NOMO-1 (cell line): ENCODE data around the gene INPP5A.
"Not testable (repeated sequence)": the region's sequence is repeated elsewhere in the genome, so short reads cannot be mapped to it uniquely, and the experiment has no call there.

Source experiments
- DNase-seq, 2 experiments: peaks; one replicate each; lab custom pipeline; 2025; ENCODE audit not compliant: unreplicated experiment in 2 of 2; lab: John Stamatoyannopoulos, UW

The INPP5A gene

DNA sequence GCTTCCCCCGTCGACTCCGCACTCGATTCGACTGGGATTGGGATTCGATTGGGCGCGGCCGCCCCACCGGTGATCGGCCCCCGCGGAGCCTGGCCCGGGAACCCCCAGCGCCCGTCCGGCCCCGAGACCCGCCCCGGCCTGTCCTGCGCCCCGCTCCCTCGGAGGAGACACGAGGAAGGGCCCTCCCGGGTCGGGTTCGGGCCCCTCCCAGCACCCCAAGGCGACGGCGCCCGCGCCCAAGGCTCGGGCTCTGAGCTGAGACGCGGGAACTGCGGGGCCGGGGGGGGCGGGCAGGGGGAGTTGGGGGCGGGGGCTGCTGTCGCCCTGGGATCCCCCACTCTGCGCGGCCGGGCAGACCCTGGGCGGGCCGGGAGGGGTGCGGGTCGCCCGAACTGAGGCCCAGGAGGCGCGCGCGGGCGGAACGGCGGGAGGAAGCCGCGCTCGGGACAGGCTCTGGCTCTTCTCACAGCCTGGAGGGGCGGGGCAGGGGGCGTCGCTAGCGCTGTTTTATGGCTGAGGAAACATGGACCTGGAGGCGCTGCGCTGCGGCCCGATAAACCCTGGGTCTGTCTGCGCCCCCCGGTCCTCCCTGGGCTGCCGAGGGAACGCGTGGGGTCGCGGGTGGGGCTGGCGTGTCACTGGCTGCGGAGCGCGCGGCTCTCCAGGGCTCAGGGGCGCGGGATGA lies 250.1 kb downstream of the INPP5A start:
- no peak for DNase-seq

DNA sequence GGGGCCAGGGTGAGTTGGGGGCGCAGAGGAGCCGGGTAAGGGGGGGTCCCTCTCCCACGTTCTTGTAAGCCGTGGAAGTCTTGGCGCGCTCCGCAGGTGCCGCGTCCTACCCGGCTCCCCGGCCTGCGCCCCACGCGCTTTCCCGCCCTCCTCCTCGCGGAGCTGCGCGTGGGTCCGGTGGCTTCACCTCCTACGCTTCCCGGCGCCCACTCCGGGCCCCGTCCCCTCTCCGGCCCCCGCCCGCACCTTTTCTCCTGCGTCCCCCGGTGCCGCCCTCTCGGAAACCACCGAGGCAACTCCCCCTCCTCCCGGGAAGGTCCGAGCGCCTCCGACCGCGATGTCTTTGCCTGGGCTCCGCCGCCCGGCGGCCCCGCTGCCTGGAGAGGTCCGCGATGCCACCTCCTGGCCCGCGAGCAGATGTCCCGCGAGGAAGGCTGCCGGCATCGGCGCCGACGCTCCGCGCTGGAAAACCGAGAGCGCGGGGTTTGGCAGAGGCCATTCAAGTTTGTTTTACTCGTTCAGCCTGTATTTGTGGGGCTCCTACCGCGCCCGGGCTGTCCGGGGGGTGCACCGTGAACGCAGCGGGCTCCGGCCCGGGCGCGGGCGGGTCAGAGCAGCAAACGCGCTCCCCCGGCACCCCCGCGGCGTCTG lies 250.7 kb downstream of the INPP5A start:
- no peak for DNase-seq

DNA sequence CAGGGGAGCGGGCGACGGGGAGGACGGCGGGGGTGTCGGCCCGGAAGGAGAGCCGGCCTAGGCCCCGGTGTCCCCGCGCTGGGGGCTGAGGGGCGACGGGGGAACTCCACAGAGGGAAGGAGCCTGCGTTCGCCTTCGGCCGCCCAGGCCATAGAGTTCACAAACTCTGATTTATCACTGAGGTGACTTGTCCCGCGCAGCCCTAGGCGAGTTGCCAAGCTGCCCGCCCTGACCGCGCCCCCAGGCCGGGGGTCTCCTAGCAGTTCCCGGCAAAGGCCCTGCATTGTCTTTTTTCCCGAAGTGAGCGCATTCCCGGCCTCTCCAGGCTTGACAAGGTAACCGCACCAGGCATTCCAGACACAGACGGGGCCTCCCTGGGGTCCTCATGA lies 251.2 kb downstream of the INPP5A start:
- DNase-seq, result no peak

DNA sequence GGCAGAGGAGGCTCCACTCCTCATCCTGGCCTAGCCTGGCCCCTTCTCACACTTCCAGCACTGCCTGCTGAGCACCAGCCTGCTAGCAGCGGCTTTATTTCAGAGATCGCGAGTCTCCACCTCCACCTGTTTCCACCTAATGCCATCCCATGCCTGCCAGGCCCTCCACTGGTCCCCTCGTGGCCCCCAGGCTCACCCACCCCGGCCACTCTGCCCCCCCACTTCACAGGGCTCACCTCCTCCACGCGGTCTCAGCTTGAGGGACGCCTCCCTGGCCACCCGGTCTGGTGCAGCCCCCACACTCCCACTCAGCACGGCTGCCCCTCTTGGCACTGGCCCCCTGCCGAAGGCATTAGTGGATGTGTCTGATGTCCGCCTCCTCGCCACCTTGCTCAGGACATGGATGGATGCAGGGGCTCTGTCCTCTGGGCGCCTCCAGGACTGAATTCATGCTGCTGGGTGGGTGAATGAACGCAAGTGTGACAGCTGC lies 252.1 kb downstream of the INPP5A start:
- DNase-seq, result no peak

DNA sequence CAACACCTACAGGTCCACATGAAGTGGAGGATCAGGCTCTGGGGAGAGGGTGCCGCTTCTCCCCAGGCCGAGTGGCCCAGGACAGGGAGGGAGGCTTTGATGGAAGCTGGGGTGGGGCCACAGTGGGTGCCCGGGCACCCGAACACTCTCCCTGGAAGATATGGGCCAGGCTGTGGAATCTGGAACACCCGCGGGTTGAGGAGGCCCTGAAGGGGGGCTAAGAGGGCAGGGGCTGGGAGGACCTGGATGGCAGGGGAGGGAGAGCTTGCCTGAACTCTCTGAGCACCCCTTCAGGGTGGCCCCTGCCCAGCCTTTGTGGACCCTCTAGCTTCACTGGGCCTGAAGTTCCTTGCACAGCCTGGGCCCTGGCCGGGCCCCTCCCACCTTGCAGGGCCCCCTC lies 252.9 kb downstream of the INPP5A start:
- DNase-seq, result no peak

DNA sequence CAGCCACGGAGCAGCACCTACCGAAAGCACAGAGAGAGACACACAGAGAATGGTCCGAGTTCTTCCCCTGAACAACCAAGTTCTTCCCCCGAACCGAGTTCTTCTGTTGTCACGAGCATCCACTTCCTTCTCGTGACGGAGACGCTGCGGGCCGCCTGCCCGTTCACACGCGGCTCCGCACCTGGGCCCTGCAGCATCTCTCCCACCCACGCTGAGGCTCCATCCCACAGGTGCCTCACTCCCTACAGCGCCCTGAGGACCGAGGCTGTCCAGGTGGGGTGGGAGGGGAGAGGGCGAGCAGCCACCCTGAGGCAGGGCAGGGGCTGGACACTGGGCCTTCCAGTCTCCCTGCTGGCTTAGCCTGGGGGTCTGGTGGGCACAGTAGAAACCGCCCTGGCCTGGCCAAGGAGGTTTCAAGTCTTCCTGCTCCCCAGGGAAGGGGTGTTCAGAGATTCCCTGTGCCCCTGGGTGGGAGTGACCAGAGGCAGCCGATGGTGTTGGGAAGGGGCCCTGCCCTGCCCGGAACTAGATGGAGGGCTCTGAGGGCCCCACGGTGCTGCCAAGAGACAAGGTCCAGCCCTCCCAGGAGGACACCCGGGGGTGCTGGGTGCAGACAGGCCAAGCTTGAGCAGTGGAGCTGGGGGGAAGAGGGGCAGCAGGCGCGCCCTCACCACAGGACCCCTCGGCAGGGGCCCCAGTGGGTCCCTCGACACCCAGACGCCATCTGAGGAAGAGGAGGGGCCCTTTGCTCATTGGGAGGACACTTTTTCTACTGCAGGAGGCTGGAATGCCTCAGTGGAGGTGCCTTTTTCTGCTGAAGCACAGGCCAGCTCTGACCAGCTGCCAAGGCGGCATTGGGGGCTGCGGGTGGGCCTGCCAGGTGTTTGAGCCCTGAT lies 253.6 kb downstream of the INPP5A start:
- DNase-seq, result no peak

DNA sequence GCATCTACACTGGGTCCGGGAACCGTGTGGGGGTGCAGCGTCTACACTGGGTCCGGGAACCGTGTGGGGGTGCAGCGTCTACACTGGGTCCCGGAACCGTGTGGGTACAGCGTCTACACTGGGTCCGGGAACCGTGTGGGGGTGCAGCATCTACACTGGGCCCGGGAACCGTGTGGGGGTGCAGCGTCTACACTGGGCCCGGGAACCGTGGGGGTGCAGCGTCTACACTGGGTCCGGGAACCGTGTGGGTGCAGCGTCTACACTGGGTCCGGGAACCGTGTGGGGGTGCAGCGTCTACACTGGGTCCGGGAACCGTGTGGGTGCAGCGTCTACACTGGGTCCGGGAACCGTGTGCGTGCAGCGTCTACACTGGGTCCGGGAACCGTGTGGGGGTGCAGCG lies 254.5 kb downstream of the INPP5A start:
- not testable (repeated sequence) for DNase-seq

DNA sequence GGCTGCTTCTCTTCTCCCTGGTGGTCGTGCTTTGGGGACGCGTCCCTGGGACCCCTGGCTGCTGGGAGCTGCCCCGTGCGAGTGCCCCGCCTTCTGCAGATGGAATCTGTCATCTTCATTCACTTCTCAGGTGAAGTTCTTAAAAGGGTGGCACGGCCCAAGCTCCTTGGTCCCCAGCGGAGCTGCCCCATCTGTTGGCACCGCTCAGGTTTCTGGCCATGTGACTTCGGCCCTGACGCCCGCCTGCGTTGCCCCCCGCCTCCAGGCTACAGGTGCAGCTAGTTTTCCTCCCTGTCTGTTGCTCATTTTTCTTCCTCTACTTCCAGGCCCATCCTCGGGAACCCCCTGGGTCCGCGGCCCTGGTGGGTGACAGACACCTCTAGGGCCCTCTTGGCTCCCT lies 255.2 kb downstream of the INPP5A start:
- DNase-seq, result no peak

DNA sequence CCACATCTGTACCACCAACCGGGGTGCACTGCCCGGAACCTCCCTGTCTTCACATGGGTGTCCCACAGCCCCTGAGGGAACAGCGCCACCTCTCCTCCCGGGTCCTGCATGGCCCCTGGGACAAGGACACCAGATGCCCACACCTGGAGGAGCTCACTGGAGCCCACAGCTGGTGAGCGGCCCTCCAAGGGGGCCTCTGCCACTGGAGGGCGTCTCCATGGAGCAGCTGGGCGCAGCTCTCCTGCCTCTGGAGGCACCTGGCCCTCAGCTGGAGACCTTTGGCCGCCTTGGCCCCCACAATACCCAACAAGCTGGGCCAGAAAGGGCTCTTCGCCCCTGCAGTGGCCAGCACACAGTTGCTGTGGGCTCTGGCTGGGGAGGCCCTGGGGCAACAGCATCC lies 255.6 kb downstream of the INPP5A start:
- no peak for DNase-seq

DNA sequence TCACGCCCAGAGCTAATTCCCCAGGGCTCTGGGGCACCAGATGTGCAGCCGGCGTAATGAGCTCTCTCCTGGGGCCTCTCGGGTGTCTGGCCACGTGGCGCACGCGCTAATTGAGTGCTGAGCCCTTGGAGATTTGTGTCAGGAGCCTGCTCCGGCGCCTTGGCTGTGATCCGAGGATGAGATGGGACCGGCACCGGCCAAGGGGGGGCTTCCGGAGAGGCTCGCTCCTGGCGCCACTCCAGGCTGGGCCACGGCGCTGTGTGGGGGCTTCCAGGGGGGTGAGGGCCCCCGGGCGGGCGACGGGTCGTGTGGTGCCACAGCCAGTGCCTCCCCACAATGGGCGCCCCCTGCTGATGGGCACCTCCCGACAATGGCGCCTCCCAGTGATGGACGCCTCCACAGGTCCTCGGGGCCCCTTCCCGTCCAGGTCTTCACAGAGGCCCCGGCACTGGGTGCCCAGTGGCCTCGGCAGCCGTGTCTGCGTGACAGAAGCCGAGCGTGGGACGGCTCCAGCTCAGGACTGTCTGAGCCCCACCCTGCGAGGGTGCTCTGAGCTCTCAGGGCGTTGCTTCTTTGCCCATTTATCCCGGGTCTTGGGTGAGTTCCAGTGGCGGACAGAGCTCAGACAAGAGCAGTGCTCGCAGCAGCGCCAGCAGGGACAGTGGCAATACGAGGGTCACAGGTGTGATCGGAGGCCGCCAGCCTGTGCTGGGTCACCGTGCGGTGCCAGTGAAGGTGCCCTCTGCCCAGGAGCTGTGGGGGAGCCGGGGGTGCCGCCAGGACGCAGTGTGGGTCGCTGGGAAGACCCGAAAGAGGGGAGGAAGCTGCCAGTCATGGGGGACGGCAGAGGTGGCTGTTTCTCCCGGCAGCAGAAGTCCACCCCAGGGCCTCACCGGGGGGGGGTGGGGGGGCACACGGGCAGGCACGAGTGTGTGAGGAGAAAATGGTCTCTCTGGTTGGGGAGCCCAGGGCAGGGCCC lies 256.6 kb downstream of the INPP5A start:
- DNase-seq, result no peak

DNA sequence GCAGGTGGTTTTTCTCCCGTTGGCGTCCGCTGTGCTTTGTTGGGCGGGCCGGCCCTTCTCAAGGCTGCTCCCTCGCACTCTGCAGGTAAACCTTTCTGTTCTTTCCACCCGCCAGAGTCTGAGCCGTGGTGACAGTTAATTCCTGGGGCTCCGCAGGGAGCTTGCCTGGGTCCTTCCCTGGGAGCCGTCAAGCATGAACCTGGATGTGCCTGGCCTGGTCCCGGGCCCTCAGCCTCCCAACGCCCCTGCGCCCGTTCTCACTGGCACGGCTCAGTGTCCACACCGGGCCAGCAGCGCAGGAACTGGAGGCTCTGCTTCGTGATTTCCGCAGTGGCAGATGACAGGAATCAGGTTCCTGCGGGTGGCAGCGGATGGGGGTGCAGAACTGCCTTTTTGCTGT lies 259.3 kb downstream of the INPP5A start:
- DNase-seq, result no peak

DNA sequence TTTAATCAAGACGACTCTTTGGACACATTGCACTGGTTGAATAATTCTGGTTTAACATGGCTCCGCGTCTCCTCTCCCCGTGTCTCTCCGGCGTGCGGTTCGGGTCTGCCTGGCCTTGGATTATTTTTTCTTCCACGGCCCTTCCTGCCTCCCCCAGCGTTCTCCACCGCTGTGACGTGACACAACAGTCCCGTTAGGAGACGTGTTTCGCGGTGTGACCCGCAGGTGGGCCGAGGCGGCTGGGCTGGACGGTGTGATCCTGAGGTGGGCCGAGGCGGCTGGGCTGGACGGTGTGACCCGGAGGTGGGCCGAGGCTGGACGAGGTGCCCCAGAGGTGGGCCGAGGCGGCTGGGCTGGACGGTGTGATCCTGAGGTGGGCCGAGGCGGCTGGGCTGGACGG lies 260.4 kb downstream of the INPP5A start:
- not testable (repeated sequence) for DNase-seq

DNA sequence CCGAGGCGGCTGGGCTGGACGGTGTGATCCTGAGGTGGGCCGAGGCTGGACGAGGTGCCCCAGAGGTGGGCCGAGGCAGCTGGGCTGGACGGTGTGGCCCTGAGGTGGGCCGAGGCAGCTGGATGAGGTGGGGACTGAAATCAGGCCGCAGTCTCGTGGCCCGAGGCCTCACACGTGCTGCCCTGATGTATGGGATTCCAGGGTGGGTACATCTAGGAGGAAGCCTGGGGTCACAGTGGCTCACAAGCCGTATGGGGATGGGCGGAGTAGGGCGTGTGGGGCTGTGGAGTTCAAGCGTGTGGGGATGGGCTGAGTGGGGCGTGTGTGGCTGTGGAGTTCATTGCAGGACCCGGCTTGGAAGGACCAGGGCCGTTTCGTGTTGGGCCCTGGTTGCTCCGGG lies 260.8 kb downstream of the INPP5A start:
- DNase-seq, result no peak

DNA sequence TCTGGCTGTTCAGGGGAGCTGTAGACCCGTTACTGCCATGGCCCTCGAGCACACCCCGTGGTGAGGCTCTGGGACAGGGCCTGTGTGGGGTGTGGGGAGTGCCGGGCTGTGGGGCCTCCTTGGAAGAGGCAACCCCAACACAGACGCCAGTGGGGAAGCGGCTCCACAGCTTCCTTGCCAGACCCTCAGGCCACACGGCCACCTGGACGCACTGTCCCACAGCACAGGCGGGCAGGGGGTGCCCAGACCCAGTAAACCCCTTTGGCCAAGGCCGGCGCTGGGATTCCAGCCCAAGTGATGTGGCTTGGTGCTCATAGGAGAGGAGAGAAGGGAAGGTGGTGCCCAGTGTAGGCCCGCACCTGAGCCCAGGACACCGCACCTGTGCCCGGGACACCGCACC lies 261.3 kb downstream of the INPP5A start:
- no peak for DNase-seq

DNA sequence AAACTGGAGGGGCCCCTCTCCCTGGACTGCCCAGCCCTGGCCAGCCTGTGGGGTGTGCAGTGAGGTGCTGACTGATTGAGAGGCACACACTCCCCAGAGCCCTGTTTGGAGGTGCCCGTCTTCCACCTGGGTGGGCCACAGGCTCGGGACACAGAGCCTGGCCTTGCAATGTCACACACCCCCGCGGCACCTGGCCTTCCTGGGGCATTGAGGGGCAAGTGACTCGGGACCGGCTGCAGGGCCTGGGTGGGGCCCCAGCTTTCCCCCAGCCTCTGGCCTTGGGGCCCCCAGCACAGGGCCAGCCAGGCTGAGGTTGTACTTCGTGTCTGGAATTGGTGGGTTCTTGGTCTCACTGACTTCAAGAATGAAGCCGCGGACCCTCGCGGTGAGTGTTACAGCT lies 262.3 kb downstream of the INPP5A start:
- no peak for DNase-seq

DNA sequence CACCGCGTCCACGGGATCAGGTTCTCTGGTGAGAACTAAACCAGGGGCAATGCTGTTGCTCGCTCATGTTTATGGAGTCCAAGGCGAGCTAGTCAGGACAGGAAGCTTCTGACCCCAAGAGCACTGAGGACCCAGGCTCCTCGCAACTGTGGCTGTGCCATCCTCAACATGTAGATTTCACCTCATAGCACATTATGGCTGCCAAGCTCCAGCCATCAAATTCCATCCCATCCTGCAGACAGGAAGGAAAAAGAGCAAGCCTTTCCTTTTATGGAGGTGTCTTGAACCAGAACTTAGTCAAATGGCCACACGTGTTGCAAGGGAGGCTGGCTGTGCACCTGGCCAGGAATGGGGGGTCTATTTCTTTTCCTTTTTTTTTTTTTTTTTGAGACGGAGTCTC lies 264.5 kb downstream of the INPP5A start:
- DNase-seq, result no peak

DNA sequence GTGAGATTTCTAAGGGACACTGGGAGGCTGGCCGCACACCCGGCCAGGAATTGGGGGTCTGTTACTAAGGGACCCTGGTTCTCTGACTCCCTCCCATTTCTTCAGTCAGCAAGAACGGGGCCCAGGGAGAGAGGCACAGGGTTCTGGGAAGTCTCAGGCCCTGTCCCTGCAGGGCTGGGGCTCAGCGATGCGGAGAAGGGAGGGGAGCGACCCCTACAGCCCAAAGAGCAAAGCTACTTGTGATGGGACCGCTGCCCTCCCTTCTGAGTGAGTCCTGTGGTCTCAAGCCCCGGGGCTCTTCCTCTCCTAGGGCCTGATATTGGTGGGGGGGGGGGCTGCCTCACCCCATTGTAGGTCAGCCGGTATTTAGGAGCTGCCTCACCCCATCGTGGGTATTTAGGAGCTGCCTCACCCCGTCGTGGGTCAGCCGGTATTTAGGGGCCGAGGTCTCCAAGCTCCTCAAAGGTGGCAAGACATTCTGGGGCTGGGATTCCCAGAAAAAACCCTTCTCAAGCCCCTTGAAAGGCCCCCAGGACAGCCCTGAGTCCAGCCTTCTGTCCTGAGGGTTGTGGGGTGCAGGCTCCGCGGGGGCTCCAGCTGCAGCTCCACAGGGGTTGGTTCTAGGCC lies 265.2 kb downstream of the INPP5A start:
- DNase-seq, result no peak

DNA sequence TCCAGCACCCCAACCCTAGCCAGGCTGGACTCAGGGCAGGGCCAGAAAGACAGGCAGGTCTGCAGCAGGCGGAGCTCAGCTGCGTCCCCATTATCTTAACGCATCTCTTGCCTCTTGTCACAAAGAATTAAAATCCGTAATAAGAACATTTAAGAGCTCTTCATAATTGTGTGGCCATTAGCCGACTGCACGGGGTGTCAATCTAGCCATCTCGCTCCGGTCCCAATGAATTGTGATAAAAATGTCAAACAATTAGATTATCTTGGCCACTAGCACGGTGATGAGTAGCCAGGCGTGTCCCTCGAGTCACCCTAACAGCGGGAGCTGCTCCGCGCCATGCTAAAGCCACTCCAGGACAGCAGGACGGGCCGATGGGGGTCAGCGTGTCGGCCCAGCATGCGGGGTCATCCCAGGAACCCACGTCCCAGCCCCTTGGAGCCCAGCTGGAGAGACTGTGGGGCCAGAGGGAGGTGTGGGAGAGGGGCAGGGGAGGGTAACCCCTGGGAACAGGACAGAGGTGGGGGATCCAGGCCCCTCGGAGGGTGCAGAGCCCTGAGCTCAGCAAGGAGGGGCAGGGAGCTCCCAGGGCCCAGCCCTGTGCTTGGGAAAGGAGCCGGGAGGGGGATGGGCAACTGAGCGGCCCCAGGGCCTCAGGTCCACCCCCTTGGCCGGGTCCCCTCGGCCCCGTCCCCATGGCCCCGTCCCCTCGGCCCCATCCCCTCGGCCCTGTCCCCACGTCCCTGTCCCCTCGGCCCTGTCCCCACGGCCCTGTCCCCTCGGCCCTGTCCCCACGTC lies 266.0 kb downstream of the INPP5A start:
- no peak for DNase-seq

DNA sequence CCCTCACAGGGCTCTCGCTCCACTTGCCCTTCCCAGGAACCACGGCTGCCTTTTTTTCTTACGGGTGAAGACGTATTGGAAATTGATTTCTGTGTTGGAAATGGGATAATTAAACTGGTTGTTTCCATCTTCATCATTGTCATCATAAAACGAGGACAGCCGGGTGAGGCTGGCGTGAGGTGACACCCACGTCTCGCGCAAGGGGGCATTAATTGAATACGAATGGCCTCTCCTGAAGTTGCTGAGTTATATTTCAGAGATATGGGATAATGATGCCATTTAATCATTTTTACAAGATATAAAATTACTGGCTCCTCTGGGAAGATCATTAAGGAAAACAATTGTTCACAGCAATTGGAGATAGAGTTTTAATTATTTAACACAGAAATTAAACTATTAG lies 266.7 kb downstream of the INPP5A start:
- no peak for DNase-seq
